HUES6 (cell line): Measurements from ENCODE around the gene IRF7.
"Not testable (repeated sequence)": the region's sequence is repeated elsewhere in the genome, so short reads cannot be mapped to it uniquely, and the experiment has no call there.

Experiments
- H3K27ac ChIP-seq: 2 replicates; pipeline ENCODE4 v1.7.0; 2013; ENCODE audit warnings: low read depth, mild to moderate bottlenecking, low read length, inconsistent platforms
- H3K27me3 ChIP-seq: 2 replicates; pipeline ENCODE4 v1.6.1; 2013; ENCODE audit warnings: low read length; ENCODE audit not compliant: control insufficient read depth, insufficient read depth
- H3K36me3 ChIP-seq: 2 replicates; pipeline ENCODE4 v1.6.1; 2013; ENCODE audit warnings: low read length; ENCODE audit not compliant: control insufficient read depth, insufficient read depth
- H3K4me1 ChIP-seq: 2 replicates; pipeline ENCODE4 v1.6.1; 2013; ENCODE audit warnings: low read length; ENCODE audit not compliant: control insufficient read depth, insufficient read depth
- H3K4me3 ChIP-seq: 2 replicates; pipeline ENCODE4 v1.5.1; 2013; ENCODE audit warnings: low read depth, low read length
- H3K9ac ChIP-seq: one replicate; pipeline ENCODE4 v1.6.1; 2013; ENCODE audit warnings: mild to moderate bottlenecking, low read length
- H3K9me3 ChIP-seq: 2 replicates; pipeline ENCODE4 v1.6.1; 2013; ENCODE audit warnings: low read depth, low read length; ENCODE audit not compliant: control insufficient read depth, insufficient read depth

The IRF7 gene

DNA sequence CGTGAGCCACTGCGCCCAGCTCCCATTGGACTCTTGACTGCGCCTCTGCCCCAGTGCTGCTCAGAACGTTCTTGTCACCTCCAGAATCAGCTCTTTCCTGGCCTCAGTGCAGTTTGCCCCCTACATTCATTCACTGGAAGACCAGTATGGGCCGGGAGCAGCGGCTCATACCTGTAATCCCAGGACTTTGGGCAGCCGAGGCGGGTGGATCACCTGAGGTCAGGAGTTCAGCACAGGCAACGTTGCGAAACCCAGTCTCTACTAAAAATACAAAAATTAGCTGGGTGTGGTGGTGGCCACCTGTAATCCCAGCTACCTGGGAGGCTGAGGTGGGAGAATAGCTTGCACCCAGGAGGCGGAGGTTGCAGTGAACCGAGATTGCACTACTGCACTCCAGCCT is 38.7 kb upstream of the IRF7 start:
- H3K4me3 ChIP-seq, H3K9ac ChIP-seq, H3K27me3 ChIP-seq, H3K27ac ChIP-seq, H3K4me1 ChIP-seq, H3K9me3 ChIP-seq: not testable (repeated sequence)
- H3K36me3 ChIP-seq: peaks cover 23% of the 10 kb centered on the region

DNA sequence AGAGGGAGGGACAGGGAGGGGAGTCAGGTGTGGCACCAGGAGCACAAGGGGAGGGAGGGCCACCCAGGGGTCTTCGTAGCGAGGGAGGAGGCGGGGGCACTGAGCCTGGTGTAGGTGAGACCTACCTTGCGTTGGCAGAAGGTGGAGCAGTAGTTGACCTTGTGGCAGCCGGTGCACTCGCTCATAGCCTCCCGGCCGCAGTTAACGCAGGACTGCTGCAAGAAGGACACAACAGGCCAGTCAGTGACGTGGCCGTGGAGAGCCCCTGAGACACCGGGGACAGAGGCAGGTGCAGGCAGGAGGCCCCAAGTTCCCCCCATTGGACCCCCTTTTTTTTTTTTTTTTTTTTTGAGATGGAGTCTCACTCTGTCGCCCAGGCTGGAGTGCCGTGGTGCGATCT is 38.1 kb upstream of the IRF7 start:
- H3K27ac ChIP-seq: no peak overlapping the region
- no peaks in the 10 kb centered on the region for H3K9me3 ChIP-seq
- no peaks in the 10 kb centered on the region for H3K4me1 ChIP-seq
- peaks cover 20% of the 10 kb centered on the region for H3K36me3 ChIP-seq
- H3K9ac ChIP-seq: no peak overlapping the region
- no peak overlapping the region for H3K4me3 ChIP-seq
- H3K27me3 ChIP-seq: no peaks in the 10 kb centered on the region

DNA sequence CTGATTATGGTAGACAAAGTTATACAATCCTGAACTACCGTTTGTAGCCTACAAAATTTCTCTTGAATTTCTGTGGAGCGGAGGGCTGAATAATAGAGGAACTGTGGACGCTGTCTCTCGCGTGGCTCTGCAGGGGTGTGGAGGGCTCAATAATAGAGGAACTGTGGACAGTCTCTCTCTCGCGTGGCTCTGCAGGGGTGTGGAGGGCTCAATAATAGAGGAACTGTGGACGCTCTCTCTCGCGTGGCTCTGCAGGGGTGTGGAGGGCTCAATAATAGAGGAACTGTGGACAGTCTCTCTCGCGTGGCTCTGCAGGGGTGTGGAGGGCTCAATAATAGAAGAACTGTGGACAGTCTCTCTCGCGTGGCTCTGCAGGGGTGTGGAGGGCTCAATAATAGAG is 37.4 kb upstream of the IRF7 start:
- H3K27ac ChIP-seq, H3K4me3 ChIP-seq, H3K4me1 ChIP-seq, H3K27me3 ChIP-seq, H3K9ac ChIP-seq, H3K9me3 ChIP-seq: not testable (repeated sequence)
- peaks cover 20% of the 10 kb centered on the region for H3K36me3 ChIP-seq

DNA sequence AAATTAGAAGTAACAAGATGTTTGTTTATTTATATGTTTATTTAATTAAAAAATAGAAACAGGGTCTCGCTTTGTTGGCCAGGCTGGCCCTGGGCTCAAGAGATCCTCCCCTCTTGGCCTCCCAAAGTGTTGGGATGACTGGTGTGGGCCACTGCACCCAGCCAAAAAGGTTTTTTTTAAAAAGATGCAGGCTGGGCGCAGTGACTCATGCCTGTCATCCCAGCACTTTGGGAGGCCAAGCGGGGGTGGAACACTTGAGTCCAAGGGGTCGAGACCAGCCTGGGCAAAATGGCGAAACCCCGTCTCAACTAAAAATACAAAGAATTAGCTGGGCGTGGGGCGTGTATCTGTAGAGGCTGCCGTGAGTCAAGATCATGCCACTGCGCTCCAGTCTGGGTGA is 34.7 kb upstream of the IRF7 start:
- Histone ChIP-seq H3K36me3 (peaks cover 18% of the 10 kb centered on the region), H3K27me3 (no peaks in the 10 kb centered on the region), H3K9ac (no peak overlapping the region), H3K9me3 (no peaks in the 10 kb centered on the region), H3K4me3 (no peak overlapping the region), H3K4me1 (no peaks in the 10 kb centered on the region), H3K27ac (no peak overlapping the region)

DNA sequence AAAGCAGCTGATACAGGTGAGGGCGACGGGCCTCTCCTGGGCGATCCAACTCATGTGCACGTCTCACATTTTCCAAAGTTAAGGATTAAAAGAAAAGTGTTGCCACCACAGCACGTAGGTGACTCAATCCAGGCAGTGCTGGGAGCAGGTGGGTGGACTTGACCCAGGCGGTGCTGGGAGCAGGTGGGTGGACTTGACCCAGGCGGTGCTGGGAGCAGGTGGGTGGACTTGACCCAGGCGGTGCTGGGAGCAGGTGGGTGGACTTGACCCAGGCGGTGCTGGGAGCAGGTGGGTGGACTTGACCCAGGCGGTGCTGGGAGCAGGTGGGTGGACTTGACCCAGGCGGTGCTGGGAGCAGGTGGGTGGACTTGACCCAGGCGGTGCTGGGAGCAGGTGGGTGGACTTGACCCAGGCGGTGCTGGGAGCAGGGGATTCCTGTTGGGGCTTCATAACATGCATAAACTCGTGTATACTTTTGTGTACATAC is 32.0 kb upstream of the IRF7 start:
- not testable (repeated sequence) for H3K9me3 ChIP-seq, H3K27ac ChIP-seq, H3K9ac ChIP-seq, H3K4me1 ChIP-seq, H3K4me3 ChIP-seq, H3K27me3 ChIP-seq
- peaks cover 23% of the 10 kb centered on the region for H3K36me3 ChIP-seq

DNA sequence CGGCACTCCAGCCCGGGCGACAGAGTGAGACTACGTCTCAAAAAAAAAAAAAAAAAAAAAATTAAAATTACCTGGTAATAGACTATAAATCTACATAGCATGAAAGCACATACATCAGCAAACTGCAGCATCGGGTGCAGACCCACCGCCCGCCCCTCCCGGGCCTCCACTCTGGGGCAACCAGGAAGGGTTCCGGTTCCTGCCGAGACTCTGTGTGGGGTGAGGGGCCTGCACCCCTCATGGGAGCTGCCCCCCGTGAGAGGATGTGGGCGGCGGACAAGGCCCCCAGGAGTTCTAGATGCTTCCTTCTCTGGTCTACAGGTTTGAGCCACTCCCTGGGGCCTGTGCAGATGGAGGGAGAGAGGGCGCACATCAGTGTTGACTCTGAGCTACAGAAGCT is 30.5 kb upstream of the IRF7 start:
- no peak overlapping the region for H3K4me3 ChIP-seq
- H3K9ac ChIP-seq: no peak overlapping the region
- H3K4me1 ChIP-seq: no peaks in the 10 kb centered on the region
- no peaks in the 10 kb centered on the region for H3K9me3 ChIP-seq
- H3K27ac ChIP-seq: no peak overlapping the region
- peaks cover 27% of the 10 kb centered on the region for H3K36me3 ChIP-seq
- no peaks in the 10 kb centered on the region for H3K27me3 ChIP-seq

DNA sequence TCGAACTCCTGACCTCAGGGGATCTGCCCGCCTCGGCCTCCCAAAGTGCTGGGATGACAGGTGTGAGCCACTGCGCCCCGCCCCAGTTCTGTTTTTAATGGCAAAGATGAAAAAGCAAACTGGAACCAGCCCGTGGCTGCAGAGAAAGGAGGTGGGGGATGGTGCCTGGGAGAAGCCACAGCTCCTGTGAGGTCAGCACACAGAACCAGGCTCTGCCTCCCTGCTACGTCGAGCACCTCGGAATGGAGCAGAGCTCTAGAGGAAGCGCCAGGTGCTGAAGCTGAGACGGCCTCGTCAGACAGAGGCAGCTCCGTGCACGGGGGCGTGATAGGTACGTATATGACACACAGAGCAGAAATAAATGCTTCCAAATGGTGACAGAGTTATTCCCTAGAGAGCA is 29.8 kb upstream of the IRF7 start:
- Histone ChIP-seq H3K9me3 (no peaks in the 10 kb centered on the region), H3K27ac (no peak overlapping the region), H3K4me3 (no peak overlapping the region), H3K9ac (no peak overlapping the region), H3K36me3 (peaks cover 27% of the 10 kb centered on the region), H3K27me3 (peaks cover under 1% of the 10 kb centered on the region; the same call in 1 of the 2 replicates), H3K4me1 (no peaks in the 10 kb centered on the region)

DNA sequence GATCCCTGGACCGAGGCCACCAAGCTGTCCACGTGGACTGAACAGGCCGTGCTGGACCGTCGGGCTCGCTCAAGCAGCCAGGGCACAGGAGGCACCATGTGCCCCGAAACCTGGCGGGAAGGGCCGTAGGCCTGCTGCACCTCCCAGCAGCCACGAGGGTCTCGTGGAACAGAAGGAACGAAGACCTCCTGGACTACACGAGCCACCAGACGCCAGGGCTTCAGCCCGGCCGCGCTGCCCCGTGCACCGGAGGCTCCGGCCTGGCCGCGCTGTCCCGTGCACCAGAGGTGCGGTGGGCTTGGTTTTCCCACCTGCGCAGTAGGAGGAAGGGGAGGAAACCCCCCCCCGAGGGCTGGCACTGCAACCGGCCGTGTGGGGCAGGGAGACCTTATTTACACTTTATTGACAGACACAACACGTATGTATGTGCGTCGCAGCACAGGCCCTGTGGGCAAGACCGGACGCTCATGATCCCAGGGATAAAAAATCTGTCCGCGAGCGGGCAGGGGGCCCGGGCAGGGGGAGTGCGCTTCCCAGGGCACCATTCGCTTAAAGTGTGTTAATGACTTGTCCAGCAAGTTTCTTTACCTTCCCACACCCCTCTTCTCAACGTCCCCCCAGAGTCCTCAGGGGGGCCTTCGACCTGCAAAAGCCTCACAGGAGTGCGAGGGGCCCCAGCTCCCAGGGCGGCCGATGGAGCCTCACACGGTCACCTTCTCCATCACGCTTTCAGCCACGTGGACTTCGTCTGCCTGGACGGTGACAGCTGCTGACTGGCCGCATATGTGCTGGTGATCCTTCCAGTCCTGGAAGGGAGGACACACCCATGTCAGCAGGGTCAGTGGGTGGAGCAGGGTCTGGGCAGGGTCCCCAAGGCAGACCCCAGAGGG is 28.3 kb upstream of the IRF7 start:
- H3K4me3 ChIP-seq: no peak overlapping the region
- H3K27me3 ChIP-seq: peaks cover 7% of the 10 kb centered on the region
- H3K9ac ChIP-seq: no peak overlapping the region
- peaks cover 2% of the 10 kb centered on the region; the same call in 1 of the 2 replicates for H3K4me1 ChIP-seq
- H3K27ac ChIP-seq: no peak overlapping the region
- no peaks in the 10 kb centered on the region for H3K9me3 ChIP-seq
- H3K36me3 ChIP-seq: peaks cover 23% of the 10 kb centered on the region

DNA sequence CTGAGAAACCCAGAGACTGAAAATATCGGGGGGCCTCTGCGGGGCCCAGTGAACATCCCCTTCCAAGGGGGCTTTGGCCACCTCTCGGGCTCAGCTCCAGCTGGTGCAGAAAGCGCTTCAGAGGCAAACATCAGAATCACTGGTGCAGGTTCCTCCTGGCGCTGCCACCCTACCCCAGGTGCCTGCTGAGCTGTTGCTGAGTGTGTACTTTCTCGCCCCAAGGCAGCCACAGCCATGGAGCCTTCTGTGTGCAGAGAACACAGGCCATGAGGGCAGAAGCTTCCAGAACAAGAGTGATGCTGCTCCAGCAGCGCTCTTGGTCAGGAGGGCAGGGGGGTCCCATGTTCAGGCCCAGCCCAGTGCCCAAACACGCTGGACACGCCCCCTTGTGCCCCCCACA is 27.6 kb upstream of the IRF7 start:
- Histone ChIP-seq H3K4me1 (peaks cover 9% of the 10 kb centered on the region), H3K27me3 (peaks cover 12% of the 10 kb centered on the region), H3K9me3 (no peaks in the 10 kb centered on the region), H3K9ac (no peak overlapping the region), H3K27ac (no peak overlapping the region), H3K36me3 (peaks cover 21% of the 10 kb centered on the region), H3K4me3 (no peak overlapping the region)

DNA sequence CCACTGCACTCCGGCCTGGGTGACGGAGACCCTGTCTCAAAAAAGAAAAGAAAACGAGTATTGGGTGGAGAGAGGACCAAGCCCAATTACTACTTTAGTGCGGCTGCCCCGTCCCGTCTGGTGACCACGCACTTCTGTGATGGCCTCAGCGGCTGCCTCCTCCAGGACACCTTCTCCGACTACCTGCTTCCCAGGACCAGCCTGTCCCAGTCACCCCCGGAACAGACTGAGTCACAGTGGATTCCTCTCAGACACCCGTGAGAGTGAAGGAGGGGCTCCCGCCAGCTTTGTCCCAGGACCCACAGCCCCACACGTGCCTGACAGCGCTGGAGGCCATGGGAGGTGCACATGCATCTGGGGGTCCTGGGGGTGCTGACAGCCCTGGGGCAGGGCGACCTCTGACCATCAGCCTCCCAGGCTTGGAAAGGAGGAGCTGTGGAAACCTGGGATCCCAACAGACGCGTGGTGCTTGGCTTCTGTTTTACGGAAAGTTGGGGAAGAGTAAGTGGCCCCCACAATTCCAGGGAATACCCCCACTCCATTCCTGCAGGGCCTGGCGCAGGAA is 26.1 kb upstream of the IRF7 start:
- Histone ChIP-seq H3K27ac (no peak overlapping the region), H3K4me3 (no peak overlapping the region), H3K4me1 (peaks cover 18% of the 10 kb centered on the region), H3K27me3 (peaks cover 27% of the 10 kb centered on the region), H3K9me3 (no peaks in the 10 kb centered on the region), H3K36me3 (peaks cover 17% of the 10 kb centered on the region), H3K9ac (no peak overlapping the region)

DNA sequence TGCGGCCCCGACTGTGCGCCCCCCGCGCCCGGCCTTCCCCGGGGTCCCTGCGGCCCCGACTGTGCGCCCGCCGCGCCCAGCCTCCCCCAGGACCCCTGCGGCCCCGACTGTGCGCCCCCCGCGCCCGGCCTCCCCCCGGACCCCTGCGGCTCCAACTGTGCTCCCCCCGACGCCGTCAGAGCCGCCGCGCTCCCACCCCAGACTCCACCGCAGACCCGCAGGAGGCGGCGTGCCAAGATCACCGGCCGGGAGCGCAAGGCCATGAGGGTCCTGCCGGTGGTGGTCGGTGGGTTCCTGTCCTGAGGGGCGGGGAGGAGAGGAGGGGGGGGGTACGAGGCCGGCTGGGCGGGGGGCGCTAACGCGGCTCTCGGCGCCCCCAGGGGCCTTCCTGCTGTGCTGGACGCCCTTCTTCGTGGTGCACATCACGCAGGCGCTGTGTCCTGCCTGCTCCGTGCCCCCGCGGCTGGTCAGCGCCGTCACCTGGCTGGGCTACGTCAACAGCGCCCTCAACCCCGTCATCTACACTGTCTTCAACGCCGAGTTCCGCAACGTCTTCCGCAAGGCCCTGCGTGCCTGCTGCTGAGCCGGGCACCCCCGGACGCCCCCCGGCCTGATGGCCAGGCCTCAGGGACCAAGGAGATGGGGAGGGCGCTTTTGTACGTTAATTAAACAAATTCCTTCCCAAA is 24.4 kb upstream of the IRF7 start:
- Histone ChIP-seq H3K27me3 (peaks cover 42% of the 10 kb centered on the region), H3K4me1 (peaks cover 18% of the 10 kb centered on the region), H3K9ac (no peak overlapping the region), H3K9me3 (no peaks in the 10 kb centered on the region), H3K36me3 (peaks cover 17% of the 10 kb centered on the region), H3K4me3 (no peak overlapping the region), H3K27ac (no peak overlapping the region)
